GM12873 (cell line): Measurements from ENCODE around the gene ENTPD8.

ENCODE experiments used
- CTCF ChIP-seq: IDR thresholded peaks from 2 replicates; pipeline ENCODE4 v1.5.1; 2012; ENCODE audit warnings: low read depth, mild to moderate bottlenecking, moderate library complexity, low read length, control low read depth; ENCODE audit not compliant: insufficient read depth; ENCODE audit errors: missing control alignments

The ENTPD8 gene

GRCh38 chr9:137439158-137439714, 1.9 kb downstream of the ENTPD8 start:
- no peak for TF ChIP-seq CTCF

- no peak for TF ChIP-seq CTCF
These were observed 2.5 kb downstream of the ENTPD8 start for GRCh38 chr9:137438591-137439157.

- no peak for TF ChIP-seq CTCF
These were observed 3.2 kb downstream of the ENTPD8 start for GRCh38 chr9:137437691-137438590.

GRCh38 chr9:137436761-137437600, 4.2 kb downstream of the ENTPD8 start:
- no peak for TF ChIP-seq CTCF

- no peak for TF ChIP-seq CTCF
These were observed 5.0 kb downstream of the ENTPD8 start for GRCh38 chr9:137435980-137436760.

- no peak for TF ChIP-seq CTCF
These were observed 5.7 kb downstream of the ENTPD8 start for GRCh38 chr9:137435381-137435891.
